GM13977 (cell line): ENCODE measurements around the gene MTHFD1.

Source experiments
- DNase-seq: peaks from one replicate; pipeline ENCODE4 v3.0.0; 2012; ENCODE audit warnings: low spot score
- in situ Hi-C: fragments of 300-500 bp; cut with MboI; formaldehyde crosslinking; loops from one replicate; pipeline ENCODE4 v1.12.0; 2022; ENCODE audit warnings: low sequenced_read_pairs, low pct_unique_long_range_greater_than_20kb, mixed read lengths, inconsistent platforms; ENCODE audit not compliant: unreplicated experiment
- TF ChIP-seq, protein P1 (sequence below): IDR thresholded peaks from 2 replicates; pipeline ENCODE4 v1.5.1; 2012; ENCODE audit warnings: mild to moderate bottlenecking, control low read depth; ENCODE audit not compliant: insufficient read depth; ENCODE audit errors: extremely low read depth, missing control alignments

MTHFD1 gene

GRCh38 chr14:64501411-64502171 lies 113.4 kb downstream of the MTHFD1 start:
- TF ChIP-seq, protein P1, sequence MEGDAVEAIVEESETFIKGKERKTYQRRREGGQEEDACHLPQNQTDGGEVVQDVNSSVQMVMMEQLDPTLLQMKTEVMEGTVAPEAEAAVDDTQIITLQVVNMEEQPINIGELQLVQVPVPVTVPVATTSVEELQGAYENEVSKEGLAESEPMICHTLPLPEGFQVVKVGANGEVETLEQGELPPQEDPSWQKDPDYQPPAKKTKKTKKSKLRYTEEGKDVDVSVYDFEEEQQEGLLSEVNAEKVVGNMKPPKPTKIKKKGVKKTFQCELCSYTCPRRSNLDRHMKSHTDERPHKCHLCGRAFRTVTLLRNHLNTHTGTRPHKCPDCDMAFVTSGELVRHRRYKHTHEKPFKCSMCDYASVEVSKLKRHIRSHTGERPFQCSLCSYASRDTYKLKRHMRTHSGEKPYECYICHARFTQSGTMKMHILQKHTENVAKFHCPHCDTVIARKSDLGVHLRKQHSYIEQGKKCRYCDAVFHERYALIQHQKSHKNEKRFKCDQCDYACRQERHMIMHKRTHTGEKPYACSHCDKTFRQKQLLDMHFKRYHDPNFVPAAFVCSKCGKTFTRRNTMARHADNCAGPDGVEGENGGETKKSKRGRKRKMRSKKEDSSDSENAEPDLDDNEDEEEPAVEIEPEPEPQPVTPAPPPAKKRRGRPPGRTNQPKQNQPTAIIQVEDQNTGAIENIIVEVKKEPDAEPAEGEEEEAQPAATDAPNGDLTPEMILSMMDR, result no peak
- no peak for DNase-seq
- in situ Hi-C loops, result no loop called here

DNA sequence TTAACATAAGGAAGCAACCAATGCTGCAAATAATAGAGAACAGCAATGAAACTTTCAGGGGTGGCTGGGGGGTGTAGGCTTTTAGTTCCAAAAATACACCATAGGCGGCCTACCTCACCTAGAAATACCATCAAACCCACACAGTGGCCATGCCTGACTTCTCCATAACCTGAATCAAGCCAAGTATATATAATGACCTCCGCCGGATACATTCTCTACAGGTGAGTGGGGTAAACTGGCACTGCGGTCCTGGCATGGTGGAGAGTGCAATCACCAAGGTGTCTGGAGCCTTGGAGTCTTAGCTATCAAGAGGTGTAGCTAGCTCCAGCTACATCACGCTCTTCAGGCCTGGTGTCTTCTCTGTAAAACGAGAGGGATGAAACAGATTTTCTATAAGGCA lies 114.3 kb downstream of the MTHFD1 start:
- TF ChIP-seq, protein P1, result peak; percentile 13
- no peak for DNase-seq
- in situ Hi-C loops, result no loop called here

DNA sequence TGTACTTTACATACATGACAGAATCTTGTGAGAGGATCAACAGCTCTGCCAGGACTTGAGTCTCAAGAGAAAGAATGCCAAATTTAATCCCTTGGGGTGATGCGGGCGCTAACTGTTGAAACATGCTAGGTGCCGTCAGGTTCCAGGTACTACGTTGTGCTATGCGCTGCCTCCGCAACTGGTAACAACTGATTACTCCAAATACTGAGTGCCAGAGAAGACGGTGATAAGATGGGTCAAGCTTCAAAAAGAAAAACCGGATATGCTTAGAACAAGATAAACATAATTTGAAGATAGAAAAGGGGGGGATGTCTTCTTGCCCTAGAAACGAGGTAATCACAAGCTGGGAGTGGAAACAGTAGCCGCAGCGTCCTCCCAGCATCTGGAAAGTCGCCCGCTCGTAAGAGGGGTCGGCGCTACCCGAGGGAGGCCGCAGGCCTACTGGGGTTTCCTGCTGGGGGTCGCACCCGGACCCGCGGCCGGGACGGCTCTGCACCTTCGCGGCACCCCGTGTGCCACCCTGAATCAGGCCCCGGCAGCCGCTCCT lies 114.8 kb downstream of the MTHFD1 start:
- in situ Hi-C loops, result no loop called here
- TF ChIP-seq, protein P1, result no peak
- DNase-seq, result no peak

GRCh38 chr14:64503434-64504309 lies 115.5 kb downstream of the MTHFD1 start, which contains the start of gene ZBTB25:
Gene ZBTB25 (minus strand): TSS chr14:64503838. CDS start chr14:64490533, 13,305 bp downstream.
- TF ChIP-seq, protein P1, result no peak
- DNase-seq, result peak; percentile 89
- in situ Hi-C loops, result no loop called here

DNA sequence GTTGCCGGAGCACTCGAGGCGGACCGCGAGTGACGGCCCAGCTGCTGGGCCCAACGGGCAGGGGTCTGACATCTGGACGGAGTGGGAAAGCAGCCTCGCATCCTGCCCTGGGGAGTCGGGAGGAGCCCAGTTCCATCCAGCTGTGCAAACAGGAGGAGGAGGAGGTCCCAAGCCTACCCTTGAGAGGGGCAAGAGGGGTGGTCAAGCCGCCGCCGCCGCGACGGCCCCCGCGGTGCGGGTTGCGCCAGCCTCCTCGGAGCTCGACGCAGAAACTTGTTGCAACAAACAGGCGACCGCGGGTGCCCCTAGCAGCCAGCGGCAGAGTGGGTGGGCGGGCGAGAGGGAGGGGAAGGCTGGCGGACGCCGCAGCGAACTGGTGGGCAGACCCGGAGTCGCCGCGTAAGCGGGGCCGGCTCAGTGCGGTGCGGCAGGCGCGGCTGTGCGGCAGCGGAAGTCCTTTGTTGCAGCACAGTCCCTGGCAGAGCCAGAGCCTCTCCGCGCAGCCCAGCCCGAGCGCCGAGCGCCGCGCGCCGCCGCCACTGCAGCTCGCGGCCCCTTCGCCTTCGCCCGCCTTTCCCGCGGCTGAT lies 116.2 kb downstream of the MTHFD1 start, which contains the start of gene ZBTB1:
Gene ZBTB1, plus strand, starts transcription at position 461 of the 587 bp plus-strand sequence. CDS start 16,735 bp downstream, outside the sequence.
- TF ChIP-seq, protein P1, result no peak
- in situ Hi-C loops, result no loop called here
- peak; percentile 78 for DNase-seq

DNA sequence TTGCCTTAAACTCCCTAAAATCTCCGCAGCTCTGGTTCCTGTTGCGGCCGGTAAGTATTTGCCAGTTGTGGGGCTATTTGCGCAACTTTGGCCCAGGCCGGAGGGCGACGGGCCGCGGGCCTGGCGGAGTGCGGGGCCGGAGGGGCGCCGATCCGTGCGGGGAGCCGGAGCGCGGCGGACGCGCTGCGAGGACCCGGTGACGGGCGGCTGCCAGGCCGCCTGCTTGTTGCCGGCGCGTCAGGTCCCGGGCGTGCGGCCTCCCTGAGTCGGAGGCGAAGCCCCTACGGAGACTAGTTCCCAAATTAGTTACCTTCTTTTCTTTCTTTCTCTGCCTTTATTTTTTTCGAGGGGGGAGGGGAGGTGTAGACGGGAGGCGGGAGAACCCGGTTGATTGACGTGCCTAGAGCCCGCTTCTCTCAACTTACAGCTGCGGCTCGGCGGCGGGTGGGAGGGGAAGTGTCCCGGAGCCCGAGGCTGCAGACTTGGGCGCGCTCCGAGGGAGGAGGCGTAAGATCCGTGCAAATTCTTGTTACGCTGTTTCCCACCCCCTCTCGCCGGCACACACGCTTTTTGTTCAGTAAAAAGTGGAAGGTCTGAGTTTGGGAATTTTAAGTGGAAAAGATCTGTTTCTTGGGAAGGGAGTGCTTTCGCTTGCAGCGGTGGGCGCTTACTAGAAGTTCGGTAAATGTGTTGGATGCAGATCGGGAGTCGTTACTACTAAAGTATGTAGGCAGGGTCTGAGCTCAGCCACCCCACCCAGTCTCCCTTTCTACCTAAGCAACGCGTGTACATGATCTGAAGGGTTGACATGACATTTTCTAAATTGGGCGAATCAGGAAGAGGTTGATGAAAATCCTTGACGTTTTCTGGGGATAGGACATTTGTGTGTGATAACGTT lies 117.0 kb downstream of the MTHFD1 start:
- DNase-seq, result peak; percentile 81
- TF ChIP-seq, protein P1, result no peak
- in situ Hi-C loops, result no loop called here
